PC-3 (cell line): ENCODE results near the gene C11orf91. TPM values are rescaled to one million over a fixed set of nuclear protein-coding genes. Genes with fewer than 3 reads are reported as not detected.

ENCODE experiments used
- ATAC-seq: fragments of 200-7000 bp; cut with Tn5 transposase; 2 replicates; pipeline ENCODE4 v1.9.1; 2020; ENCODE audit warnings: mild to moderate bottlenecking, moderate library complexity
- BruUV-seq: library from RNA; stranded (reverse); fragments of 400-500 nt; replicated peaks from 2 replicates; lab custom pipeline; 2021; lab: Mats Ljungman, UMichigan
- CTCF ChIA-PET: fragments of 300-600 bp; sonication (Branson Sonifier 250); formaldehyde crosslinking; loops from one replicate; lab custom pipeline; 2022; ENCODE audit warnings: antibody characterized with exemption; lab: Charles Lee
- POLR2A ChIA-PET: fragments of 300-600 bp; sonication (Branson Sonifier 250); formaldehyde crosslinking; loops from one replicate; lab custom pipeline; 2022; ENCODE audit warnings: antibody characterized with exemption; ENCODE audit not compliant: unreplicated experiment; lab: Charles Lee
- DNase-seq: peaks from one replicate; pipeline ENCODE4 v3.0.0-alpha.2; 2015
- H2AFZ ChIP-seq: fragments of 300-600 bp; sonication (generic); 2 replicates; pipeline ENCODE4 v1.6.0; 2016; ENCODE audit warnings: antibody characterized with exemption, low read length
- H3F3A ChIP-seq: fragments of 300-600 bp; sonication (generic); one replicate; pipeline ENCODE4 v1.6.0; 2017; ENCODE audit warnings: antibody characterized with exemption, low read length, control low read depth, mild to moderate bottlenecking; ENCODE audit not compliant: unreplicated experiment
- H3K27ac ChIP-seq: fragments of 300-600 bp; sonication (generic); 2 replicates; pipeline ENCODE4 v1.5.1; 2016; ENCODE audit warnings: mild to moderate bottlenecking, low read length
- H3K27me3 ChIP-seq: fragments of 300-600 bp; sonication (generic); 2 replicates; pipeline ENCODE4 v1.6.1; 2016; ENCODE audit warnings: low read length, mixed read lengths
- H3K36me3 ChIP-seq: fragments of 300-600 bp; sonication (generic); 2 replicates; pipeline ENCODE4 v1.6.1; 2016; ENCODE audit warnings: low read depth, mixed run types, low read length, mixed read lengths
- H3K4me1 ChIP-seq: fragments of 300-600 bp; sonication (generic); 2 replicates; pipeline ENCODE4 v1.5.1; 2016; ENCODE audit warnings: low read length; ENCODE audit not compliant: insufficient read depth
- H3K4me2 ChIP-seq: fragments of 300-600 bp; sonication (generic); 2 replicates; pipeline ENCODE4 v1.6.0; 2016; ENCODE audit warnings: low read length
- H3K4me3 ChIP-seq: fragments of 300-600 bp; sonication (generic); 2 replicates; pipeline ENCODE4 v1.5.1; 2016; ENCODE audit warnings: mild to moderate bottlenecking, low read length, mixed read lengths
- H3K79me2 ChIP-seq: fragments of 300-600 bp; sonication (generic); 2 replicates; pipeline ENCODE4 v1.6.1; 2017; ENCODE audit warnings: low read length, mixed read lengths
- H3K9ac ChIP-seq: fragments of 300-600 bp; sonication (generic); 2 replicates; pipeline ENCODE4 v1.6.0; 2016; ENCODE audit warnings: mild to moderate bottlenecking, low read length
- H3K9me2 ChIP-seq: fragments of 300-600 bp; sonication (generic); replicated peaks from 2 replicates; pipeline ENCODE4 v1.6.1; 2016; ENCODE audit warnings: mixed run types, low read length, mixed read lengths
- H3K9me3 ChIP-seq: fragments of 300-600 bp; sonication (generic); 2 replicates; pipeline ENCODE4 v1.6.1; 2016; ENCODE audit warnings: low read length, mixed read lengths
- H4K20me1 ChIP-seq: fragments of 300-600 bp; sonication (generic); 2 replicates; pipeline ENCODE4 v1.6.1; 2016; ENCODE audit warnings: low read length, mixed read lengths
- EZH2 ChIP-seq: fragments of 300-600 bp; sonication (generic); IDR thresholded peaks from one replicate; pipeline ENCODE4 v1.6.1; 2017; ENCODE audit warnings: antibody characterized with exemption, mild to moderate bottlenecking, low read length; ENCODE audit not compliant: unreplicated experiment
- EZH2phosphoT487 ChIP-seq: fragments of 300-600 bp; sonication (generic); IDR thresholded peaks from 2 replicates; pipeline ENCODE4 v1.6.1; 2018; ENCODE audit warnings: mild to moderate bottlenecking, antibody characterized with exemption, low read length, borderline replicate concordance
- intact Hi-C: fragments of 100-400 bp; cut with micrococcal nuclease; formaldehyde crosslinking; loops from 2 replicates; pipeline ENCODE4 v1.9.0; 2023
- total RNA-seq: library from RNA; depleted of rRNA; stranded (reverse); fragments of >200 nt; gene quantifications from 2 replicates; pipeline ENCODE4 v1.2.3, GENCODE V29; 2014
- TF ChIP-seq, protein P1 (sequence below): fragments of 300-600 bp; sonication (generic); conservative IDR thresholded peaks from 2 replicates; pipeline ENCODE4 v1.5.1; 2017; ENCODE audit warnings: antibody characterized with exemption, low read depth, mild to moderate bottlenecking, low read length

Gene C11orf91
- total RNA-seq, 1 experiment from 2014 or later, result not detected

GRCh38 chr11:33718440-33718839 is 17.8 kb upstream of the C11orf91 start:
- DNase-seq, result no peak
- POLR2A ChIA-PET, result interaction anchor here (0.5 kb wide), 1 partner anchor 18 kb away, joined by 4 read pairs; no protein-coding TSS in a partner anchor
- Histone ChIP-seq H3K9ac (no peak overlapping the region), H3K79me2 (peaks cover 79% of the 10 kb centered on the region), H3K4me2 (no peak overlapping the region), H3F3A (peaks cover under 1% of the 10 kb centered on the region), H3K4me3 (no peak overlapping the region), H3K27me3 (no peaks in the 10 kb centered on the region), H3K9me3 (no peaks in the 10 kb centered on the region), H4K20me1 (no peaks in the 10 kb centered on the region), H3K27ac (peak overlapping the region; percentile 99; the same call in 1 of the 2 replicates), H3K36me3 (peaks cover 59% of the 10 kb centered on the region), H2AFZ (no peak overlapping the region), H3K9me2 (no peaks in the 10 kb centered on the region), H3K4me1 (peaks cover 79% of the 10 kb centered on the region)
- no peak for ATAC-seq
- no peak for TF ChIP-seq EZH2phosphoT487
- TF ChIP-seq, protein P1, sequence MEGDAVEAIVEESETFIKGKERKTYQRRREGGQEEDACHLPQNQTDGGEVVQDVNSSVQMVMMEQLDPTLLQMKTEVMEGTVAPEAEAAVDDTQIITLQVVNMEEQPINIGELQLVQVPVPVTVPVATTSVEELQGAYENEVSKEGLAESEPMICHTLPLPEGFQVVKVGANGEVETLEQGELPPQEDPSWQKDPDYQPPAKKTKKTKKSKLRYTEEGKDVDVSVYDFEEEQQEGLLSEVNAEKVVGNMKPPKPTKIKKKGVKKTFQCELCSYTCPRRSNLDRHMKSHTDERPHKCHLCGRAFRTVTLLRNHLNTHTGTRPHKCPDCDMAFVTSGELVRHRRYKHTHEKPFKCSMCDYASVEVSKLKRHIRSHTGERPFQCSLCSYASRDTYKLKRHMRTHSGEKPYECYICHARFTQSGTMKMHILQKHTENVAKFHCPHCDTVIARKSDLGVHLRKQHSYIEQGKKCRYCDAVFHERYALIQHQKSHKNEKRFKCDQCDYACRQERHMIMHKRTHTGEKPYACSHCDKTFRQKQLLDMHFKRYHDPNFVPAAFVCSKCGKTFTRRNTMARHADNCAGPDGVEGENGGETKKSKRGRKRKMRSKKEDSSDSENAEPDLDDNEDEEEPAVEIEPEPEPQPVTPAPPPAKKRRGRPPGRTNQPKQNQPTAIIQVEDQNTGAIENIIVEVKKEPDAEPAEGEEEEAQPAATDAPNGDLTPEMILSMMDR, result no peak
- no peak for TF ChIP-seq EZH2
- intact Hi-C loops, result no loop called here
- BruUV-seq, result no TSS peak
- CTCF ChIA-PET, result no interaction called here

DNA sequence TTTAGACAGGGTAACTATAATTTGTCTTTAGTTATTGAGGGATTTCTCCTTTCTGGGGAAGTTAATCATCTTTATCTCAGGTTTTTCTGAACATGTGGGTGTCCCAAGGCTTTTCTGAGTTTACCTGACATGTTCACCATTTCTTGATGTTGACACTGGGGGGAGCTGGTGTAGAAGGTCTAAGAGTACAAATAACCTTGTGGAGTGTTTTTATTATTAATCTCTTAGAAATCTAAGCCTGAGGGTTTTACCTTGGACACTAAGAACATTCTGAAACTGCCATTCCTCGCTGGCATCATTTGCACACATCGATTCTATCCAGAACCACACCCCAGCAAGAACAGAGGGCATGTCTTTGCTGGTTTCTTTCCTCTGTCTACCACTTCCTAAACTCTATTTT is 15.6 kb upstream of the C11orf91 start:
- peak overlapping the region; percentile 30 for H3K4me2 ChIP-seq
- TSS peak; percentile 1 for BruUV-seq
- H3K27ac ChIP-seq, result peak overlapping the region; percentile 85
- H3K9me3 ChIP-seq, result no peaks in the 10 kb centered on the region
- no peak overlapping the region for H2AFZ ChIP-seq
- no peaks in the 10 kb centered on the region for H3K27me3 ChIP-seq
- intact Hi-C loops, result loop anchor here (1.0 kb wide), 1 partner anchor 113 kb away; no protein-coding TSS in a partner anchor
- H4K20me1 ChIP-seq, result no peaks in the 10 kb centered on the region
- no peak overlapping the region for H3K4me3 ChIP-seq
- ATAC-seq (peak; percentile 58), DNase-seq (peak; percentile 65)
- ChIA-PET POLR2A (interaction anchor here (0.6 to 0.9 kb wide), 3 partner anchors 9 to 24 kb away, joined by 3 to 16 read pairs (median 5); no protein-coding TSS in a partner anchor), CTCF (interaction anchor here (0.6 to 1.9 kb wide), 6 partner anchors 15 to 347 kb away, joined by 3 to 22 read pairs (median 8); partner anchors contain the start of gene CD59)
- H3K9ac ChIP-seq, result peak overlapping the region; percentile 64
- peaks cover 57% of the 10 kb centered on the region for H3K4me1 ChIP-seq
- TF ChIP-seq, protein P1, result peak; percentile 59
- TF ChIP-seq EZH2phosphoT487 (no peak), EZH2 (no peak)
- peaks cover 72% of the 10 kb centered on the region for H3K36me3 ChIP-seq
- no peaks in the 10 kb centered on the region for H3K9me2 ChIP-seq
- peaks cover 81% of the 10 kb centered on the region for H3K79me2 ChIP-seq
- H3F3A ChIP-seq, result no peaks in the 10 kb centered on the region

DNA sequence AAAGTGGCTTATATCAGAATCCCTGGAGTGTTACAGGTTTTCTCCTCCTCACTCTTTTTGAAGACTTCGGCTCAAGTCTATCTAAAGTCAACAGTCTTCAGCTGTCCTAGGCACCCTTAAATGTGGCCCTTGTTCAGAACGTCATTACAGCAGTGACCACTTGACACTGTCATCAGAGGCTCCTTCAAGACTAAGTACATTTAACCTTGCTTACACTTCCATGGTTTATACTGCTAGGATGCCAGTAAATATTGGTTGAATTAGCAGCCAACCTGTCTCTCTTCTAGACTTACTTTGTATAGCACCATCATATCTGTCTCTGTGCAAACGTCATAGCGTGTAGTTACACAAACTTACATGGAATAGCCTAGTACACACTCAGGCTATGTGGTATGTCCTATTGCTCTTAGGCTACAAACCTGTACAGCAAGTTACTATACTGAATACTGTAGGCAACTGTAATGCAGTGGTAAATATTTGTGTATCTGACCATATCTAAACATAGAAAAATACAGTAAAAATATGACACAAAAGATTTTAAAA is 13.3 kb upstream of the C11orf91 start:
- Histone ChIP-seq H3K79me2 (peaks cover 77% of the 10 kb centered on the region), H3K27me3 (no peaks in the 10 kb centered on the region), H3F3A (peaks cover 7% of the 10 kb centered on the region), H3K9ac (no peak overlapping the region), H3K36me3 (peaks cover 78% of the 10 kb centered on the region), H4K20me1 (no peaks in the 10 kb centered on the region), H3K27ac (peak overlapping the region; percentile 19; the same call in 1 of the 2 replicates), H2AFZ (no peak overlapping the region), H3K4me1 (peaks cover 52% of the 10 kb centered on the region), H3K4me3 (no peak overlapping the region), H3K4me2 (no peak overlapping the region), H3K9me2 (no peaks in the 10 kb centered on the region), H3K9me3 (no peaks in the 10 kb centered on the region)
- TF ChIP-seq EZH2 (no peak), EZH2phosphoT487 (no peak)
- TF ChIP-seq, protein P1, result no peak
- intact Hi-C loops, result no loop called here
- POLR2A ChIA-PET, result no interaction called here
- DNase-seq, result no peak
- CTCF ChIA-PET, result no interaction called here
- no TSS peak for BruUV-seq
- ATAC-seq, result no peak
